Testis (tissue), 3 donors: ENCODE data around the gene USF1. TPM values are rescaled to one million over a fixed set of nuclear protein-coding genes. Genes with fewer than 3 reads are reported as not detected.

ENCODE experiments used
- DNase-seq: peaks from one replicate; pipeline ENCODE4 v3.0.0-alpha.2; 2019
- H3K27ac ChIP-seq, 2 donors: fragments of 200-600 bp; sonication (generic); one replicate each; pipeline ENCODE4 v1.5.1; 2019
- H3K27me3 ChIP-seq: fragments of 200-600 bp; sonication (generic); one replicate; pipeline ENCODE4 v1.5.1; 2019
- H3K36me3 ChIP-seq: fragments of 200-600 bp; sonication (generic); one replicate; pipeline ENCODE4 v1.5.1; 2017; ENCODE audit warnings: low read depth; ENCODE audit errors: missing control alignments
- H3K4me1 ChIP-seq: fragments of 200-600 bp; sonication (generic); one replicate; pipeline ENCODE4 v1.5.1; 2019
- H3K4me3 ChIP-seq, 2 donors: fragments of 200-600 bp; sonication (generic); one replicate each; pipeline ENCODE4 v1.5.1; 2017 to 2019
- H3K9me3 ChIP-seq: fragments of 200-600 bp; sonication (generic); one replicate; pipeline ENCODE4 v1.5.1; 2017
- POLR2A ChIP-seq: fragments of 450-650 bp; IDR thresholded peaks from one replicate; pipeline ENCODE4 v1.6.1; 2017; ENCODE audit warnings: antibody characterized with exemption, mild to moderate bottlenecking, moderate library complexity
- WGBS, 2 donors: methylation state at CpG; one replicate each; pipeline ENCODE4 v1.1.5; 2018; 5-methylcytosine and 5-hydroxymethylcytosine counted together
- intact Hi-C: fragments of 100-400 bp; cut with DNase I; formaldehyde crosslinking; loops from one replicate; pipeline ENCODE4 v1.15.1; 2023; ENCODE audit warnings: low total_unique reads
- polyA plus RNA-seq: library from polyadenylated mRNA; stranded (reverse); fragments of 350-450 nt; fragmentation: Illumina TruSeq; extraction: RNeasy Lipid Tissue Mini Kit (QIAGEN cat#74804); gene quantifications from one replicate; pipeline ENCODE4 v1.2.3, GENCODE V29; 2014; ENCODE audit warnings: low read depth, low replicate concordance; ENCODE audit not compliant: insufficient read depth
- total RNA-seq, 2 donors: library from RNA; depleted of rRNA; stranded (reverse); fragments of >200 nt; gene quantifications; one replicate each; pipeline ENCODE4 v1.2.3, GENCODE V29; 2016
- TF ChIP-seq, protein P1 (sequence below), 3 experiments: fragments of 450-650 bp in 2 of 3; fragments of 200-600 bp in 1 of 3; sonication (generic) in 1 of 3; IDR thresholded peaks; one replicate each; pipeline ENCODE4 v1.5.1; 2016 to 2019; ENCODE audit warnings: antibody characterized with exemption in 3 of 3, mild to moderate bottlenecking in 2 of 3, moderate library complexity in 1 of 3

The USF1 gene
- total and polyA plus RNA-seq, 3 donors from 2014 or later = 38.8 to 61.9 (median 50.8) TPM

DNA sequence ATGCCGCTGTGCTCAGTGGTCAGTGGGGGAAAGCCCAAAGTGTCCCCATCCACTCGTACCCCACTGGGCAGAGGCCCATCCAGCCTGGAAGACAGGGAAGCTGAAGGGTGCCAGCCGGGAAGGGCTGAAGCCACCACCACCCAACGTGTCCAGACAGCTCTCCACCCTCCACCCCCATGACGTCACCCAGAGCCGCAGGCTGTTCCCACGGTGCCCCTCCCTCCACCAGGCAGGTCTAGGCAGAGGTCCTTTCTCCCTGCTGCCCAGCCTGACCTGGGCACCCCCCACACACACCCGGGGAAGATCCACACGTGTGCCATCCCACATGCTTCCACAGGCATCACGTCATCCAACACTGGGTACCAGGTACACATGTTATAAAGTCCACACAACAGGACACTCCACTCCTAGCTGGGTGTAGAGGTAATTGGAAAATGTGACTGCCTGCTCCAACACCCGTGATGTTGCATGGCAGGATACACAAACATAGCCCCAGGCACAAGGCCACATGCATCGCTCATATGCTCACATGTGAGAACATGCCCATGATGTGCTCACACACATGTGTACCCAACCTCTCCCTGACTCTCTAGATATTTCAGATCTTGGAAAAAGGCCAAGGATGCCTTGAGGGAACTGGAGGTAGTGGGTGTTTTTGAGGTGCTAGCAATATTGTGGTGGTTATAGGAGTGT is 29.0 kb upstream of the USF1 start:
- H3K36me3 ChIP-seq = no peaks in the 10 kb centered on the region
- no peak for DNase-seq

DNA sequence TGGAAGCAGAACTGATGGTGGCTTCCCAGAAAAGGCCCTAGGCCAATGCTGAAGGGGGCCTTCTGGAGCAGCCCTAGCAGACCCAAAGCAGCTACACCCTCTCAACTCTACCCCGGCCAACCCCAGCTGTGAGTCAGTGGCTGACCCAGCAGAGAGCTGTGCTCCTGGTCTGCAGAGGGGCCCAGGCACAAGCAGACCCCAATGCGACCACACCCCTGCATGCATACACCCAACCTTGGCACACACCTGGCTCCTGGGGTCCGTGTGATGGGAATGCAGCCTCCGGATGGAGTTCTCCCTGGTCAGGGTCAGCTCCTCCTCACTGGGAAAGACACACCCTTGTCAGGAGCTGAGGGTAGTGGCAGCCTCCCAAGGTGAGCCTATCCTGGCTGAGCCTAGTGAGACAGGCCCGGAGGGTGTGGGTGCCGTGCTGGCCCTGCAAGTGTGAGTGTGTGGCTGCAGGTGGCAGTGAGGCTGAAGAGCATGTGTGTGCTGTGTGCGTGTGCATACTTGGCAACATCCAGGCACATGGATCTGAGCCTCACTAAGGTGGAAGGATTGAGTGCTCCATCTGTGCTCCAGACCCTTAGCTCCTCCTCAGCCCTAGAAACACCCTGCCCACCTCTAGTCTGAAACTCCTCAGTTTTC is 27.8 kb upstream of the USF1 start:
- WGBS, 2 donors = 0 to 83% methylated on average over 1 to 7 of the region's 7 CpGs
- DNase-seq = no peak
- intact Hi-C loops = no loop called here

More for the DNA sequence above, 29.0 kb upstream of the USF1 start:
- H3K4me3 ChIP-seq = no peak overlapping the region
- intact Hi-C loops = no loop called here
- H3K4me1 ChIP-seq = no peaks in the 10 kb centered on the region
- WGBS, 2 donors = 78 to 84% methylated on average over 11 to 12 of the region's 12 CpGs
- no peak overlapping the region for H3K27ac ChIP-seq
- TF ChIP-seq, protein P1, sequence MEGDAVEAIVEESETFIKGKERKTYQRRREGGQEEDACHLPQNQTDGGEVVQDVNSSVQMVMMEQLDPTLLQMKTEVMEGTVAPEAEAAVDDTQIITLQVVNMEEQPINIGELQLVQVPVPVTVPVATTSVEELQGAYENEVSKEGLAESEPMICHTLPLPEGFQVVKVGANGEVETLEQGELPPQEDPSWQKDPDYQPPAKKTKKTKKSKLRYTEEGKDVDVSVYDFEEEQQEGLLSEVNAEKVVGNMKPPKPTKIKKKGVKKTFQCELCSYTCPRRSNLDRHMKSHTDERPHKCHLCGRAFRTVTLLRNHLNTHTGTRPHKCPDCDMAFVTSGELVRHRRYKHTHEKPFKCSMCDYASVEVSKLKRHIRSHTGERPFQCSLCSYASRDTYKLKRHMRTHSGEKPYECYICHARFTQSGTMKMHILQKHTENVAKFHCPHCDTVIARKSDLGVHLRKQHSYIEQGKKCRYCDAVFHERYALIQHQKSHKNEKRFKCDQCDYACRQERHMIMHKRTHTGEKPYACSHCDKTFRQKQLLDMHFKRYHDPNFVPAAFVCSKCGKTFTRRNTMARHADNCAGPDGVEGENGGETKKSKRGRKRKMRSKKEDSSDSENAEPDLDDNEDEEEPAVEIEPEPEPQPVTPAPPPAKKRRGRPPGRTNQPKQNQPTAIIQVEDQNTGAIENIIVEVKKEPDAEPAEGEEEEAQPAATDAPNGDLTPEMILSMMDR (IDR thresholded peaks at IDR 0.05) = no peak
- TF ChIP-seq POLR2A = no peak
- H3K9me3 ChIP-seq = no peaks in the 10 kb centered on the region
- H3K27me3 ChIP-seq = no peaks in the 10 kb centered on the region

DNA sequence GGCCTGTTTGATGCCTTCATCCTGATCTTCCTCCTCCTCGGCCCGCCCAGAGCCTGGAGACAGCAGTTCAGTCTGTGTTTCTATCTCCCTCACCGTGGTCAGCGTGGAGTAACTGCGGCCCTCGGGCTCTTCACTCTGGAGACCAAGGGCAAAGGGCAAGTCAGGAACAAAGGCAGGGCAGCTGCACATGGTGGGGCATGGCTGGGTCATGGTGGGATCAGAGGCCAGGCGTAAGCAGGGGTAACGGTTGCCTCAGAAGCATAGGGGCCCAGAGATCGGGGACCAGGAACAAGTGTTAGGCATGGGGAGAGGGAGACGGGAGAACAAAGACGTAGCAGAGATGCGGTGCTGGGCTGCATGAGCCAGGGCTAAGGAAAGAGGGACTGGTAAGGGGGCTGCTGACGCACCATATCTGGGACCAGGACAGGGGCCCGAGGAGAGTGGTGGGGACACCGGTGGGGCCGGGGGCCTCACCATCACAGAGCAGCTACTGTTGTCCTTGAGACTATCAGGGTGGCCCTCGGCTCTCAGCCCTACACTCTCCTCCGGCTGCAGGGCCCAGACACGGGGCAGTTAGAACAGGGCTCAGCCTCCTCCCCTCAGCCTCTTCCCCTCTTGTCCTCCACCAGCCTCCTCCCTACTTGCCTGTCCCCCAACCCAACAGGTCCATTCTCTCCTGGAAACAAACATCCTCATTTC is 27.1 kb upstream of the USF1 start:
- Histone ChIP-seq H3K27ac (no peak overlapping the region), H3K4me3 (no peak overlapping the region), H3K9me3 (no peaks in the 10 kb centered on the region), H3K4me1 (no peaks in the 10 kb centered on the region), H3K36me3 (no peaks in the 10 kb centered on the region), H3K27me3 (no peaks in the 10 kb centered on the region)
- DNase-seq = no peak
- TF ChIP-seq, protein P1 (IDR thresholded peaks at IDR 0.05) = no peak
- no peak for TF ChIP-seq POLR2A
- 85 to 88% methylated on average over 19 of the region's 19 CpGs for WGBS, 2 donors
- intact Hi-C loops = no loop called here

More for the DNA sequence above, 27.8 kb upstream of the USF1 start:
- H3K36me3 ChIP-seq = no peaks in the 10 kb centered on the region
- H3K4me1 ChIP-seq = no peaks in the 10 kb centered on the region
- TF ChIP-seq, protein P1 (IDR thresholded peaks at IDR 0.05) = no peak
- TF ChIP-seq POLR2A = no peak
- H3K27me3 ChIP-seq = no peaks in the 10 kb centered on the region
- no peak overlapping the region for H3K27ac ChIP-seq
- no peak overlapping the region for H3K4me3 ChIP-seq
- no peaks in the 10 kb centered on the region for H3K9me3 ChIP-seq

DNA sequence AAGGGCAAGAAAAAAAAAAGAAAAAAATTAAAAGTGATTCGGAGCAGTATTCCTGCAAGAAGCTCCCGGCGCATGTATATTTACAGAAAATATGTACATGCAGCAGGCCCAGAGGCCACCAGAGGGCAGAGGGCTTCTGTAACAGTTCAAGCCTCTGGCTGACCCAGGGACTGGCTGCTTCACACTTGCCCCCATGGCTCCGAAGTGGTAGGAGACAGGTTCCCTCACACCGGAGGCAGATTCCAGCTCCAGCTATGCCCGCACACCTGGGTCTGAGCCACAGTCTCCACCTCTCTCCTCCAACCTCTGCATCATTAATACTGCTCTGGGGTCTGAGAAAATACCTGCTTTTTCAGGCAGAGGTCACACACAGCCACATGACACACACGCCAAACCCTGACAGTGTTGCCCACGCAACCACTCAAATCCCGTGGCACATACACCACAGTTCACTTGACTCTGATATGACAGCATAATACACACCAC is 26.2 kb upstream of the USF1 start:
- intact Hi-C loops = no loop called here
- WGBS, 2 donors = 69 to 83% methylated on average over 9 of the region's 9 CpGs
- H3K4me3 ChIP-seq = no peak overlapping the region
- H3K4me1 ChIP-seq = no peaks in the 10 kb centered on the region
- H3K9me3 ChIP-seq = no peaks in the 10 kb centered on the region
- no peaks in the 10 kb centered on the region for H3K36me3 ChIP-seq
- DNase-seq = peak; percentile 76
- TF ChIP-seq, protein P1 (IDR thresholded peaks at IDR 0.05) = peak; percentile 12 to 45 (median 22)
- TF ChIP-seq POLR2A = no peak
- no peak overlapping the region for H3K27ac ChIP-seq
- no peaks in the 10 kb centered on the region for H3K27me3 ChIP-seq
